A549 treated with AZD2906 at 1 μM for 4 hours (cell line): ENCODE measurements around the gene ETS1. TPM values are rescaled to one million over a fixed set of nuclear protein-coding genes. Genes with fewer than 3 reads are reported as not detected.

ENCODE experiments used
- total RNA-seq: library from RNA; stranded (reverse); fragments of 200-300 nt; extraction: Qiagen RNA extraction; gene quantifications from 5 replicates; pipeline ENCODE4 v1.2.3, GENCODE V29; 2022

ETS1 gene
- total RNA-seq: 24.0 to 31.5 TPM (median 25.6 TPM) in 5 replicates

GRCh38 chr11:128587415-128587814 is at the start of gene ETS1:
TSS of gene ETS1 (minus strand) at chr11:128587558. CDS start at chr11:128573130, 14,428 bp downstream.

Other genes starting within 250 kb of the ETS1 start
- gene FLI1, start 106.5 kb upstream of the ETS1 start, total RNA-seq: 0.16 to 0.27 TPM (median 0.20 TPM) in 5 replicates